IMR-90 (cell line): ENCODE measurements around the gene SLIT1.

Experiments
- BHLHE40 ChIP-seq: fragments of 150-350 bp; IDR thresholded peaks from 2 replicates; pipeline ENCODE4 v1.6.1; 2016; ENCODE audit warnings: mild to moderate bottlenecking, low read depth, low read length
- CEBPB ChIP-seq: IDR thresholded peaks from 2 replicates; pipeline ENCODE4 v1.6.1; 2012; ENCODE audit warnings: low read depth, low read length, improper control_type of control experiment
- CHD1 ChIP-seq: IDR thresholded peaks from 2 replicates; pipeline ENCODE4 v1.6.1; 2012; ENCODE audit warnings: low read depth, low read length, improper control_type of control experiment
- FOS ChIP-seq: fragments of 150-350 bp; IDR thresholded peaks from 2 replicates; pipeline ENCODE4 v1.6.1; 2016; ENCODE audit warnings: low read depth, low read length
- MAFK ChIP-seq: IDR thresholded peaks from 2 replicates; pipeline ENCODE4 v1.6.1; 2012; ENCODE audit warnings: low read depth, low read length, improper control_type of control experiment
- MAZ ChIP-seq: IDR thresholded peaks from 2 replicates; pipeline ENCODE4 v1.6.1; 2012; ENCODE audit warnings: low read depth, mild to moderate bottlenecking, low read length, improper control_type of control experiment, moderate library complexity, borderline replicate concordance
- MXI1 ChIP-seq: IDR thresholded peaks from 2 replicates; pipeline ENCODE4 v1.6.1; 2012; ENCODE audit warnings: low read depth, mild to moderate bottlenecking, low read length, moderate library complexity, borderline replicate concordance
- POLR2A ChIP-seq: IDR thresholded peaks from 2 replicates; pipeline ENCODE4 v1.6.1; 2012; ENCODE audit warnings: mild to moderate bottlenecking, low read depth, low read length
- RAD21 ChIP-seq: IDR thresholded peaks from 2 replicates; pipeline ENCODE4 v1.6.1; 2012; ENCODE audit warnings: low read length, improper control_type of control experiment
- RFX5 ChIP-seq: IDR thresholded peaks from 2 replicates; pipeline ENCODE4 v1.8.0; 2012; ENCODE audit warnings: low read depth, mild to moderate bottlenecking, low read length, moderate library complexity
- SMC3 ChIP-seq: fragments of 150-350 bp; IDR thresholded peaks from 2 replicates; pipeline ENCODE4 v1.6.1; 2016; ENCODE audit warnings: low read depth, mild to moderate bottlenecking, antibody characterized with exemption, low read length, moderate library complexity
- TF ChIP-seq, protein P1 (sequence below): conservative IDR thresholded peaks from 2 replicates; pipeline ENCODE4 v1.5.1; 2012; ENCODE audit warnings: mild to moderate bottlenecking, low read depth, low read length, improper control_type of control experiment
- TF ChIP-seq, protein P2 (sequence below): fragments of 150-350 bp; IDR thresholded peaks from 2 replicates; pipeline ENCODE4 v1.6.1; 2017; ENCODE audit warnings: mild to moderate bottlenecking, antibody characterized with exemption, low read length, low read depth

DNA sequence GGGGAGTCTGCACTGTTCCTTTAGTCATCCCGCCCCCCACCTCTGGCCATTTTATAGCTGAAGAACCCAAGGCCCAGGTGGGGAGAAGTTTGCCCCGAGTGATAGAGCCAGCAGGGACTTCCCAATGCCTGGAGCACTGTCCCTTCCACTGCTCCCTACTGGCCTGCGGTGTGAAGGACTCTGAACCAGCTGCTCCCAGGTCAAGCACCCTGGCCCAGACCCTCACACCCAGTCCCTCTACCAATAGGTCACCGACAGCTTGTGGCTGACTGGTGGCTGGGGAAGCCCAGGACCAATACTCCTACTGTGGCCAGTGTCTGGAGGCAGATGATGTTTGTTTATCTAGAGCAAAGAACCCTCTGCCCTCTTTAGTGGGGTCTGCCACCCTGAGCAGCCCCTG, 185.8 kb downstream of the SLIT1 start:
- TF ChIP-seq, protein P1, sequence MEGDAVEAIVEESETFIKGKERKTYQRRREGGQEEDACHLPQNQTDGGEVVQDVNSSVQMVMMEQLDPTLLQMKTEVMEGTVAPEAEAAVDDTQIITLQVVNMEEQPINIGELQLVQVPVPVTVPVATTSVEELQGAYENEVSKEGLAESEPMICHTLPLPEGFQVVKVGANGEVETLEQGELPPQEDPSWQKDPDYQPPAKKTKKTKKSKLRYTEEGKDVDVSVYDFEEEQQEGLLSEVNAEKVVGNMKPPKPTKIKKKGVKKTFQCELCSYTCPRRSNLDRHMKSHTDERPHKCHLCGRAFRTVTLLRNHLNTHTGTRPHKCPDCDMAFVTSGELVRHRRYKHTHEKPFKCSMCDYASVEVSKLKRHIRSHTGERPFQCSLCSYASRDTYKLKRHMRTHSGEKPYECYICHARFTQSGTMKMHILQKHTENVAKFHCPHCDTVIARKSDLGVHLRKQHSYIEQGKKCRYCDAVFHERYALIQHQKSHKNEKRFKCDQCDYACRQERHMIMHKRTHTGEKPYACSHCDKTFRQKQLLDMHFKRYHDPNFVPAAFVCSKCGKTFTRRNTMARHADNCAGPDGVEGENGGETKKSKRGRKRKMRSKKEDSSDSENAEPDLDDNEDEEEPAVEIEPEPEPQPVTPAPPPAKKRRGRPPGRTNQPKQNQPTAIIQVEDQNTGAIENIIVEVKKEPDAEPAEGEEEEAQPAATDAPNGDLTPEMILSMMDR = no peak
- TF ChIP-seq RAD21 (no peak), MXI1 (no peak), POLR2A (no peak), RFX5 (no peak), CHD1 (no peak), MAZ (no peak), SMC3 (no peak), MAFK (no peak), FOS (no peak), CEBPB (no peak), BHLHE40 (no peak)
- TF ChIP-seq, protein P2, sequence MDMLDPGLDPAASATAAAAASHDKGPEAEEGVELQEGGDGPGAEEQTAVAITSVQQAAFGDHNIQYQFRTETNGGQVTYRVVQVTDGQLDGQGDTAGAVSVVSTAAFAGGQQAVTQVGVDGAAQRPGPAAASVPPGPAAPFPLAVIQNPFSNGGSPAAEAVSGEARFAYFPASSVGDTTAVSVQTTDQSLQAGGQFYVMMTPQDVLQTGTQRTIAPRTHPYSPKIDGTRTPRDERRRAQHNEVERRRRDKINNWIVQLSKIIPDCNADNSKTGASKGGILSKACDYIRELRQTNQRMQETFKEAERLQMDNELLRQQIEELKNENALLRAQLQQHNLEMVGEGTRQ = no peak
